ENCODE measurements around the gene FAM163A.

DNA sequence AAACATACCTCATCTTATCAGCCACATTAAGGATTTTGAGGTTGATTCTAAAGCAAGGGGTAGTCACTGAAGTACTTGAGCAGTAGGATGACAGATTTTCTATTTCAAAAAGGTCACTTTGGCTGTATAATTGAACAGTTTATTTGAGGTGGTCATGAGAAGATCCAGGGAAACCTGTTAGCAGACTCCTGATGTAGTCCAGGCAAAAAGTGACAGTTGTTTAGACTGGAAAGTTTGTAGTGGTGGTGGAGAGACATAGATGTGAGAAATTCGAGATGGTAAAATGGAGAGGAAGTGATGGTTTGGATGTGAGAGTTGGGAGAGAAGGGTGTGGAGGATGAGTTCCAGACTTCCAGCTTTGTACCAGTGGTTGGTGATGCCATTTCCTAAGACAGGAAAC is 7.5 kb downstream of the FAM163A start:
- no peak for TF ChIP-seq POLR2AphosphoS5 (IDR thresholded peaks at IDR 0.05)
- TF ChIP-seq, protein P1, sequence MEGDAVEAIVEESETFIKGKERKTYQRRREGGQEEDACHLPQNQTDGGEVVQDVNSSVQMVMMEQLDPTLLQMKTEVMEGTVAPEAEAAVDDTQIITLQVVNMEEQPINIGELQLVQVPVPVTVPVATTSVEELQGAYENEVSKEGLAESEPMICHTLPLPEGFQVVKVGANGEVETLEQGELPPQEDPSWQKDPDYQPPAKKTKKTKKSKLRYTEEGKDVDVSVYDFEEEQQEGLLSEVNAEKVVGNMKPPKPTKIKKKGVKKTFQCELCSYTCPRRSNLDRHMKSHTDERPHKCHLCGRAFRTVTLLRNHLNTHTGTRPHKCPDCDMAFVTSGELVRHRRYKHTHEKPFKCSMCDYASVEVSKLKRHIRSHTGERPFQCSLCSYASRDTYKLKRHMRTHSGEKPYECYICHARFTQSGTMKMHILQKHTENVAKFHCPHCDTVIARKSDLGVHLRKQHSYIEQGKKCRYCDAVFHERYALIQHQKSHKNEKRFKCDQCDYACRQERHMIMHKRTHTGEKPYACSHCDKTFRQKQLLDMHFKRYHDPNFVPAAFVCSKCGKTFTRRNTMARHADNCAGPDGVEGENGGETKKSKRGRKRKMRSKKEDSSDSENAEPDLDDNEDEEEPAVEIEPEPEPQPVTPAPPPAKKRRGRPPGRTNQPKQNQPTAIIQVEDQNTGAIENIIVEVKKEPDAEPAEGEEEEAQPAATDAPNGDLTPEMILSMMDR (IDR thresholded peaks at IDR 0.05): no peak

Data from suprapubic skin (tissue), 3 donors.